ENCODE measurements around the gene WFDC12.
"Not testable (repeated sequence)": the region's sequence is repeated elsewhere in the genome, so short reads cannot be mapped to it uniquely, and the experiment has no call there.

WFDC12 gene, protein sequence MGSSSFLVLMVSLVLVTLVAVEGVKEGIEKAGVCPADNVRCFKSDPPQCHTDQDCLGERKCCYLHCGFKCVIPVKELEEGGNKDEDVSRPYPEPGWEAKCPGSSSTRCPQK

DNA sequence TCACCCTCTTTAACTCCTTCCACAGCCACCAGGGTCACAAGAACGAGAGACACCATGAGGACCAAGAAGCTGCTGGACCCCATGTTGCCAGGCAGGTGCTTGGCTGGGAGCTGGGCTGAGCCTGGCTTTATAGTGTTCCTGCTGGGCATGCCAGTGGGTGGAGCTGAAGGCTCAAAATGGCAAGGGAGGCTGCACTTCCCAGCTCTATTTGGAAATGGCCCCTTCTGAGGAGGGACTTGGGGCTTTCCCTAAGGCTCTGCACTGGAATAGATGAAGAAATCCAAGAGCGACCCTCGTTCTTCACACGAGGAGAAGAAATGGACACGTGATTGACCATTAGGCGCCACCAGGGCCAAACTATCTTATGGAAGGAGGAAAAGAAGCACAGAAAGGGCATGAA lies at the start of gene WFDC12:
TSS of gene WFDC12 (minus strand) at position 101 of the 400 bp plus-strand sequence. CDS start at position 83, 18 bp downstream.
- no peak for DNase-seq

DNA sequence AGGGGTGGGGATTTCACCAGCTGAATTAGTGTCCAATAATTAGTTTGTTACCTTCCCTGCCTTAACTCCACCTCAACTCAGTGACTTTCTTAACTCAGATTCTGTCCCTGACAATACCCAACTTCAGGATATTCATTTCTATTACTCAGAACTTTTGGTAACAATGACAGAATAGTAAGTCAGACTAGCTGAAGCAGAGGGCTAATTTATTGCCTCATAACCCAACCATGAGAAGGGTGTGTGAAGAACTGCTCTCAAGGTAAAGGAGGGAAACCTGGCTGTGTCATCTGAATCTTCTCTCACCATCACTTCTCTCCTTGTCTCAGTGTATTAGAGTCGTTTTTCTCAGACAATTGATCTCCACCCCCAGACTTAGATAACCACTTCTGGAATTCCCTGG lies 49.3 kb upstream of the WFDC12 start:
- no peak for DNase-seq

DNA sequence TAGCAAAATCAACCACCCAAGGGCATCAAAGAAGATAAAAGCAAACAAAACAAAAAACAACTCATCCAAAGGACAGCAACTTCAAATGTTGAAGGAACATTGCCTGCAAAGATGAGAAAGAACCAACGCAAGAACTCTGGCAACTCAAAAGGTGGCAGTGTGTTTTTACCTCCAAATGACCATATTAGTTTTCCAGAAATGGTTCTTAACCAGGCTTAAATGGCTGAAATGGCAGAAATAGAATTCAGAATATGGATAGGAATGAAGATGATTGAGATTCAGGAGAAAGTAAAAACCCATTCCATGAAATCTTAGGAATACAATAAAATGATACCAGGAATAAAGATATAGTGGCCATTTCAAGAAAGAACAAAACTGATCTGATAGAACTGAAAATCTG lies 40.6 kb upstream of the WFDC12 start:
- DNase-seq, result no peak

DNA sequence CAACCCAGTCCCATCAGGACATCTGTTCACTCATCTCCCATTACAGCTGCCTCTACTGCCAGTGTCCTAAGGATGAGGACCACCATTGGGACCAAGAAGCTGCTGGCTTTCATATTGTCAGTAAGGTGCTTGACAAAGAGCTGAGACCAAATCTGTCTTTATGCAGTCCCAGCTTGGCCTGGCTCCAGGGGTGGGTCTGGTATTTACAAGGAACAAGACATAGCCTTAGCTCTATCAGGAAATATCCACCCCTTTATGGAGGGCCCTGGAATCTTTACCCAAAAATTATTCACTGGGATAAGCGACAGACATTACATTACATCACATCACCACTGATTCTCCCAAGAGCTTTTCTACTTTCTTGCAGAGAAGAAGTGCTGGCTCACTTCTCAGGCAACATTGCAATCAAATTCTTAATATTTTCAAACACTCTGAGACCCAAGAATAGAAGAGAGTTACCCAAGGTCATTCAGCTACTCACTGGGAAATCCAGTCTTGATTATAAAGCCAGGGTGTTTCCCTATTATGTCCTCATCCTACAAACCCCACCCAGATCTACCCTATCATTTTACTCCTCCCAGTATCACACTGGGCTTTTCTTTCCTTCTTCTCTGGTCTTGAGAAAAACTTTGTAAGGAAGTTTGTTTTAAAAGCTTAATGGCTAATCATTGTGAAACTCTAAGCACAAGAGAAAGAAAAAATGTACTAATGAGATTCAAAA lies 39.0 kb upstream of the WFDC12 start:
- DNase-seq, result no peak

DNA sequence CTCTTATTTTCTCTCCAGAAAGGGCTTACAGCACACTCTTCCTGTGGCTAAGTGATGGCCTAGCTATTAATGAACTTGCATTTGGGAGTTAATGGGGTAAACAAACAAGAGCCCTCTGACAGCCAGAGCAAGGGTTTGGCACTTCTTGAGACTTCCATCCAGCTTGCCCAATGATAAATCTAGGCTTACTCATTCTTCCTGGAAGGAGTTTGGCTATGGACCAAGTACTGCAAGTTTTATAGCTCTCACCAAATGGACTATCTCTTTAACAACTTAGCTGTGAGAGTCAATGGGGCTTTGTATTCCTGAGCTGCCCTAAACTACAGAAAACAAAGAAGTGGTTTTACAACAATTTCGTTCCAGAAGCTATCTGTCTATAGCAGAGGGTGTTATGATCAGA lies 33.7 kb upstream of the WFDC12 start:
- no peak for DNase-seq

DNA sequence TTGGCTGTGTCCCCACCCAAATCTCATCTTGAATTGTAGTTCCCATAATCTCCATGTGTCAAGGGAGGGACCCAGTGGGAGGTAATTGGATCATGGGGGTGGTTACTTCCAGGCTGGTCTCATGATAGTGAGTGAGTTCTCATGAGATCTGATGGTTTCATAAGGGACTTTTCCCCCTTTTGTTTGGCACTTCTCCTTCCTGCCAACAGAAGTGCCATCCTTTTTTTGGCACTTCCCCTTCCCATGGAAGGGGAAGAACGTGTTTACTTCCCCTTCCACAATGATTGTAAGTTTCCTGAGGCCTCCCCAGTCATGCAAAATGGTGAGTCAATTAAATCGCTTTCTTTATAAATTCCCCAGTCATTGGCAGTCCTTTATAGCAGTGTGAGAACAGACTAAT lies 32.4 kb upstream of the WFDC12 start:
- DNase-seq, result no peak

DNA sequence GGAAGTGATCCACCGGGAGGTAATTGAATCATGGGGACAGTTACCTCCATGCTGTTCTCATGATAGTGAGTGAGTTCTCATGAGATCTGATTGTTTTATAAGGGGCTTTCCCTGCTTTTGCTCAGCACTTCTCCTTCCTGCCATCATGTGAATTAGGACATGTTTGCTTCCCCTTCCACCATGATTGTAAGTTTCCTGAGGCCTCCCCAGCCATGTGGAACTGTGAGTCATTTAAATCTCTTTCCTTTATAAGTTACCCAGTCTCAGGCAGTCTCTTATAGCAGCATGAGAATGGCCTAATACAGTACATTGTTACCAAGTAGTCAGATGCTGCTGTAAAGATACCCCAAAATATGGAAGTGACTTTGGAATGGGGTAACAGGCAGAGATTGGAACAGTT lies 30.5 kb upstream of the WFDC12 start:
- not testable (repeated sequence) for DNase-seq

DNA sequence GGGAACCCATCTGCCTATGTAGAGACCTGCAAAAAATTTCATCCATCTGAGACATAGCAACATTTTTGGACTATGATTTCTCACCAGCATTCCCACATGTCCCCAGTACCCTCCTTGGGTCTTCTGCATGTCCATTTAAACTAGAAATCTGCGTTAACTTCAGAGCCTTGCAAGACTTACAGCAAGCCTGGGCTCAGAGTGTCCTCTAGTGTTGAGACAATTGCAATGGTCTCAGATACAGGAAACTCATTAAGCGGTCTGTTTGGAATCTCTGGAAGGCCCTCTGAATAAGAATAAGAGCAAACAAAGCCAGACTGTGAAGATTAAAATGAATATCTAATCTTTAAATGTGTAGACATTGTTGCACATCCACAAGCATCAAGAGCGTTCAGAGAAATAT lies 29.9 kb upstream of the WFDC12 start:
- no peak for DNase-seq

DNA sequence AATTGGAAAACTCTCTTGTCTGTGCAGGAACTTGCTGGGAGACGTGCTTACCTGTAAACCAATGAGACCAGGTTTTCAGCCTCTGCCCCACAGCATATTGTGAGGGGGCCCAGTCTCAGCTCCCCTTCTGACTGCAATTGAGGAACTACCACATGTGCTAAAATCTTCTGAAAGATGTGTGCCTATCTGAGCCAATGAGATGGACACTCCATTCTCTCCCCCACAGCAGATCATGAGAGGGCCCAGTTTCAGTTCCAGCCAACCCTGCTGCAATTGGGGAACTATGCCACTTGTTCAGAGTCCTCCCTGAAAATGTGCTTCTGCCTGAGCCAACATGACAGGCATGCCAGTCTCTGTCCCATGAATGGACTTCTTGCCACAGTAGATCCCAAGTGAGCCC lies 29.5 kb upstream of the WFDC12 start:
- DNase-seq, result no peak

DNA sequence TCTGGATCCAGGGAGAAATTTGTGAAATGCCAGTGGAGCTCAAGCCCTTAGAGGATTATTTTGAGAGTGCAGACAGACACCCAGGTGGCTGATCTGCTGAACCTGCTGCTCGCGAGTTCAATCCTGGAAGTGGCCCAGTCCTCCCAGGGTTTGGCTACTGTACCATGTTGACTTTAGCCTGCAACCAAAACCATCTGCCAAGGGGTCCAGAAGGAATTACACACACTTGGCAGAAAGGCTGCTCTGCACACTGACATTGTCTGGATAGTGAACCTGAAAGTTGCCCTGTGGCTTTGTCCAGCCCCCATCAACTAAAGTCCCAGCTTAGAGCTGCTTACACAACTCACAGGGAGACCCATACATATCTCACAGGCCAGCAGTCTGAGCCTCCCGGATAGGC lies 28.9 kb upstream of the WFDC12 start:
- DNase-seq, result no peak

DNA sequence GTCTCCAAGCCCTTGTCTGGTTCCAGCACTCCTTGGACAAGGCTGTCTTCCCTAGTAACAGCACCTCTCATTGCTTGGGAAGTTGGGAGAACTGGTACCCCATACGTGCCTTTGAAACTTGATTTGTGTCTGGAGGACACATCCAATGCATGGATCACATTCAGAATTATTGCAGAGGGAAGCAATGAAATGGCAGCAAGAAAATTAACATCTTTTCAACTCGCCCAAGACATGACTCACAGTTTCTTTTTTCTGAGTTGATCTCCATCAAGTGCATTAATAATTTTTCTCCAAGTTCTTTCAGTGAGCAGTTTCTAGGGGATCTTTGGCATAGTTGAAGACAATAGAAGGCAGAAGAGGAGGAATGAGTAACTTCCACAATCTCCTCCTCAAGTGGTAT lies 28.1 kb upstream of the WFDC12 start:
- no peak for DNase-seq

DNA sequence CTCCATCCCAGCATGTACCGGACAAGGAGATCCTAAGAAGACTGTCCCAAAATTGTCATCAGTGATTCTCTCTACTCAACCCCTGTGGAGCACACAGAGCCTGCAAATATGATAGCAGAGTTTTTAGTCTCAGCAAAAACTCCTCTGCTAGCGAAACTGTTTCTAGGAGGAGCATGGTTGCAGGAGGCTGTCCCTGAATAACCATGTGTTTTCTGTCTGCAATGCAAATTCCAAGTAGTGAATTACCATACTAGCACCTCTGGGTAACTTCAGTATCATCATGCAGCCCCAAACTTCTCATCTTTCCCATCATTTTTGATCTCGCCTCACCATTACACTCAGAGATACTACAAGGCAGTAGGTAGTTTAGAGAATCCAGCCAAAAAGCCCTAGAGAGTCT lies 24.8 kb upstream of the WFDC12 start:
- no peak for DNase-seq

DNA sequence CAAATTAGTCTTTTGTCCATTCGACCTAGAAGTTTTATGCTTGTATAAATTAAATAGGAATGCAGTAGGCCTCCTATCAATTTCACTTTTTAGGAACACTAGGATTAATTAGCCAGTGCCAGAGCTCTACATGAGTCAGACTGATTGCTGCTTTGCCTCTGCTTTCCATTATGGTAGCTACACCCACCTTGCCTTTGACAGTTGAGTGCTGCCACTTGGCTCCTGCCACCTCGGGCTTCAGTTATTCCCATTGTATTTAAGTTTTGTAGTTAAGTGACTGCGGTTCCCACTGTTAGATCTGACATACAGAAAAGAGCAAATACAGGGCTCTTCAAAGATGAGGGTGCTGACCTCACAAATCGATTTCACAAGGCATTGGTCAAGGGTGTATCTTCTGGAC lies 16.6 kb upstream of the WFDC12 start:
- DNase-seq, result no peak

DNA sequence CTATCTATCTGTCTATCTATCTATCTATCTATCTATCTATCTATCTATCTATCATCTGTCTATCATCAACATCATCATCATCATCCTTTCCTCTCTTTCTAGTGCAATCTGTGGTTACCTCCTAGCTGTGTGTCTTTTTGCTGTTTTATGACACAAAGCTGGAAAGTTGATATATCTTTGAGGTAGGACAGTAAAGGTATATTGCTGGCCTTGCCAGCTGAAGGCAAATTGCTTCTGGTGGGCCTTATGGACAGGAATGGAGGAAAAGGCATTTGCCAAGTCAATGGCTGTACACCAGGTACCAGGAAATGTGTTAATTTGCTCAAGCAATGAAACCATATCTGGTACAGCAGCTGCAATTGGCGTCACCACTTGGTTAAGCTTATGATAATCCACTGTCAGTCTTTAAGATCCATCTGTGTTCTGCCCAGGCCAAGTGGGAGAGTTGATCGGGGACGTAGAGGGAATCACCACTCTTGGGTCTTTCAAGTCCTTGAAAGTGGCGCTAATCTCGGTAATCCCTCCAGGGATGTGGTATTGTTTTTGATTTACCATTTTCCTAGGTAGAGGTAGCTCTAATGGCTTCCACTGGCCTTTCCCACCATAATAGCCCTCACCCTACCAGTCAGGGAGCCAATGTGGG lies 15.6 kb upstream of the WFDC12 start:
- not testable (repeated sequence) for DNase-seq

DNA sequence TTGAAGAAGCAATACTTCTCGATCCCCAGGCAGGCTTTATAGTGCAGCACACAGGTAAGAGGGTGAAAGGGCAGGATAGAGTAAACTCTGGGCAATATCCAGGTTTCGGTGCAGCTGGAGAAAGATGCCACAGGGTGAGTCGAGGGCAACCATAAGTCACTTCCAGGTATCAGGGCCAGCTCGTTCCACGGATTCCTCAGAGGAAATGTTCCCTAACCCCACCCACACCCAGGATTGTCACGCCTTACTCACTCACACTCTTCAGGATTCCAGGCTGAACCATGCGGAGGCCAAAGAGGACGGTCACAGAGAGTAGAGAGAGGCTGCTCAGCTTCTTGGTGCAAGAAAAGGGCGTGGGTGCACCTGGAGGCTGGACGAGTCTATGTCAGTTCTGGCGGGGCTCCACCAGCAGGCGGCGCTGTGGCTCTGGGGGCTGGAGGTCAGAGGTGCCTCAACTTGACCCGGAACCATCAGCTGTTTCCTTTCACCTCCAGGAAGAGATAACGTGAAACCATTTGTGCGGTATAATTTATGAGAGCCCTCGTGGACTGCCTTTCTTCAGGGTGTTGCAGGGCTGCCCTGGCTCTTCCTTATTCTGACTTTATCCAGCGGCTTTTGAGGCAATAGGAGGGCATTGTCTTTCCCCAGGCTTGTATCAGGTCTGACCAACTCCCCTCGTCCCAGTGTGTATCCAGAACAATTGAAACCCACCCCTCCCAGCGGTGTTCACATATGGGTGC lies 14.5 kb upstream of the WFDC12 start:
- peak; percentile 45 for DNase-seq

DNA sequence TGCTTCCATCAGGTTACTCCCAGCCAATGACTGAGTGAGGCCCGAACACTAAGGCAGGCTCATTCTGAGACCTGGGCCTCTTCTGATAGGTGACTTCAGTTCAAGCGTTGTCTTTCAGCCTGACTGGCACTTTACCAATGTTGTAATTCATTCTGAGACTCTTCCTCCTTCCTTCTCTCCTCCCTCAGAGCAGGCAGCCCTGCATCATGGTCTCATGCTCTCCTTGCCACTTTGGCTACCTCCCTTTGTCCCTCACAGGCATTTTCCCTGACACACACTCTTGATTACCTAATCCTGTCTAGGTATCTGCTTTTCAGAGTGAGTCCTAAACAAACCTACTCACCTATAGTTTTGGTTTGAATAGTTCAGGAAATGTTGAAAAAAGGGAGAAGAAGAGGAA lies 12.6 kb upstream of the WFDC12 start:
- DNase-seq, result no peak

DNA sequence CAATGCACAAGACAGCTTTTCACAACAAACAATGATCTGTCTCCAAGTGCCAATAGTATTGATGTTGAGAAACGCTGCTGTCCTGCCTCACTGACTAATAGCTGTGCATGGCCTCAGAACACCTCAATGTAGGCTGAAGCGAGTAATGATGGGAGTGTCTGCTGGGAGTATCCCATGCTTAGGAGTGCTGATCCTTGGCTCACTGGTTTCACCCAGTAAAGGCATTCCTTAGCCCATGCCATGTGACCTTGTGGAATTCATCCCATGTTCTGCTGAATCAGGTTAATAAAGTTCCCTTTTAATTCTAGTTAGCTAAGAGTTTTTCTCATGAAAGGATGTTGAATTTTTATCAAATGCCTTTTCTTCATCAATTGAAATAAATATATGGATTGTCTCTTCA lies 3.8 kb upstream of the WFDC12 start:
- no peak for DNase-seq

DNA sequence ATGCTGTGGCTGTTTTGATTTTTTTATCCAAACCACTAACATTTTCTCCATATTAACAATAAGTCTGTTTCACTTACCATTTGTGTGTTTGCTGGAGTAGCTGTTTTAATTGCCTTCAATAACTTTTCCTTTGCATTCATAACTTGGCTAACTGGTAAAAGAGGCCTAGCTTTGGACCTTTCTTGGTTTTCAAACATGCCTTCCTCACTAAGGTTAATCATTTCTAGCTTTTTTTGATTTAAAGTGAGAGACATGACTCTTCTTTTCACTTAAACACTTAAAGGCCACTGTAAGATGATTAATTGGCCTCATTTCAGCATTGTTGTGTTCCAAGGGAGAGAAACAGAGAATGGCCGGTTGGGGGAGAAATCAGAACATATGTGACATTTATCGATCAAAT lies 2.9 kb downstream of the WFDC12 start:
- no peak for DNase-seq

DNA sequence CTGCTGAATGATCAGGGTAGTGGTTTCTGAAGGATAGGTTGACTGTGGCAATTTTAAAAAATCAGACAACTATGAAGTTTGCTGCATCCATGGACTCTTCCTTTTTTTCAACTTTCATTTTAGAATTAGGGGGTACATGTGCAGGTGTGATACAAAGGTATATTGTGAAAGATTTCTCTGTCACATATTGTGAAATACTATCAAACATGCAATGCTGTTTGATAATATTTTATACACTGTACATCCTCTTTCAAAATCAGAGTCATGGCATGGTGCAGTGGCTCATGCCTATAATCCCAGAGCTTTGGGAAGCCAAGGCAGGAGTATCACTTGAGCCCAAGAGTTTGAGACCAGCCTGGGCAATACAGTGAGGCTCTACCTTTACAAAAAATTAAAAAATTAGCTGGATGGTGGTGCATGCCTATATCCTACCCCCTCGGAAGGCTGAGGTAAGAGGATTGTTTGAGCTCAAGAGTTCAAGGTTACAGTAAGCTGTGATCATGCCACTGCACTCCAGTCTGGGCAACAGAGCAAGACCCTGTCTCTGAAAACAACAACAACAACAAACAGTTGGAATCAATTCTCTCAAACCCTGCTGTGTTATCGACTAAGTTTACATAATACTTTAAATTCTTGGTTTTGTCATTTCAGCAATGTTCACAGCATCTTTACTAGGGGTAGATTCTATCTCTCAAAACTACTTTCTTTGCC lies 4.6 kb downstream of the WFDC12 start:
- no peak for DNase-seq

DNA sequence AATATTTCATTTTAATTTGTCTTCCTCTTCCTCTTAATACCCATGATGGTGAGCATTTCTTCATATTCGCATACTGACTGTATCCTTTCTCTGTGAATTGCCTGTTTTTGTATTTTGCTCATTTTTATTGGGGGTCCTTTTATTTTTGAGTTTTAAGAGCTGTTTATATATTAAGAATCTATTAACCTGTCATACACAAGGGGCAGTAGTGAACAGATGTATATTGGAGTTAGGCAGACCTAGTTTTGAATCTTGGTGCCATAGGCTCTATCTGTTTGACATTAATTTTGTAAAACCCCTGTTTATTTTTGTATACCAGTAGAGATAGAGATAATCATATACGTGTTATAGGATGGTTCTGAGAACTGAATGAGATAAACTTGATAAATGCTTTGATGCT lies 6.2 kb downstream of the WFDC12 start:
- DNase-seq, result no peak

DNA sequence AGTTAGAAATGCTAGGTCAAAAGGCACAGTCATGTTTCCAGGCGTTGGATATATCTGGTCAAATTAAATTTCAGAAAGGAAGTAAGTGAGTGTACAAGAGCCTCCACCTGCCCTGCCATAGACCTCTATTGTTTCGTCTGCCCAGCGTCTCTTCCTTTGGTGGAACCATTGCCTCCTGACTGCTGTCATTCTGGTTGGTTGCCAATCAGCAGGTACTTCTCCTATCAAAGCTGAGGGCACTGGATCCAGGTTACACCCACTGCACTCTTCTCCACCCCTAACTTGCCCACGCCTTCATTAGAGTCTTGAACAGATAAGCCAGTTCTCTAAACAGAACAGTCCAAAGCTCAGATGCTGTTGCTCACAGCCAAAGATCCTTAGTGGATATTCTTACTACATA lies 6.7 kb downstream of the WFDC12 start:
- DNase-seq, result no peak

DNA sequence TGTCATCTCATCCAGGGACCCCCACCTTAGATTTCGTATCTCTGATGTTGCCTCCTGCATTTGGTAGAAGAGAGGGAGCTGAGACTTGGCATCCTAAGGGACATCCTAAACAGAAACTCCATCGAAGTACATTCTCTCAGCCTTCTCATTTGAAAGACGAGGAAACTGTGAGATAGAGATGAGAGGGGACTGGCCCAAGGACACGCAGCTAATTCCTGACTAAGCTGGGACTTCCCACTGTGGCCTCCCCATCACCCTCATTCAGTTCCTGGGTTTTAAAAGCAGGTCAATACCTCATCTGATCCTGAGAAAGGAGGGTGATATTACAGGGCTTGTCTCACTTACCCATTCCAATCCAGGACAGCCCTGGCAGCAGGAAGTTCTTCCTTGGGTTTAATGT lies 8.4 kb downstream of the WFDC12 start:
- no peak for DNase-seq

DNA sequence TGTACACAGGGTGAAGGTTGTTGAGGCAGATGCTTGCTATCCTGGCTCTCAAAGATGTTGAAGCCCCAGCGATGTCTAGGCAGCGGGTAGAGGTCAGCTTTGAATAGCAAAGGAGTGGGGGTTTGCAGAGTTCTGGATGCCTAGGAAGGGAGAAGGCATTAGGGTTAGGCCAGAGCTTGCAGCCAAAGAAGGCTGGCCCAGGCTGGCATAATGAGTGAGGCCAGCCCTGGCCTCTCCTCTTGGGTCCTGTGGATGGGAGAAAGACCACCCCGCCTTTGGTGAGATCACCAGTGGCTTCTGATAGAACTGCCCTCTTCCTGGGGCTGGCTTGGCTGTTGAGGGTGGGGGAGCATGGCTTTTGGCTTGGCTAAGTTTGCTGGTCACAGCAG lies 8.9 kb downstream of the WFDC12 start:
- no peak for DNase-seq

Data from CD4-positive, alpha-beta T cell treated with Interleukin-17A for 4 hours (primary cell).